Smooth muscle cell (in vitro differentiated cells): Measurements from ENCODE around the gene PIAS1. TPM values are rescaled to one million over a fixed set of nuclear protein-coding genes. Genes with fewer than 3 reads are reported as not detected.

ENCODE experiments used
- DNase-seq: peaks from one replicate; lab custom pipeline; 2025; ENCODE audit not compliant: unreplicated experiment; lab: John Stamatoyannopoulos, UW
- H2AFZ ChIP-seq: fragments of 200-600 bp; sonication (generic); 2 replicates; pipeline ENCODE4 v1.6.0; 2016; ENCODE audit warnings: antibody characterized with exemption, low read depth, mild to moderate bottlenecking
- H3F3A ChIP-seq: fragments of 200-600 bp; sonication (generic); 2 replicates; pipeline ENCODE4 v1.6.0; 2017; ENCODE audit warnings: antibody characterized with exemption, low read depth
- H3K27ac ChIP-seq: fragments of 200-600 bp; sonication (generic); 2 replicates; pipeline ENCODE4 v1.5.1; 2016; ENCODE audit warnings: low read depth, mild to moderate bottlenecking
- H3K27me3 ChIP-seq: fragments of 200-600 bp; sonication (generic); 2 replicates; pipeline ENCODE4 v1.6.1; 2016; ENCODE audit warnings: low read depth, mild to moderate bottlenecking
- H3K36me3 ChIP-seq: fragments of 200-600 bp; sonication (generic); 2 replicates; pipeline ENCODE4 v1.5.1; 2016; ENCODE audit warnings: low read depth
- H3K4me1 ChIP-seq: fragments of 200-600 bp; sonication (generic); 2 replicates; pipeline ENCODE4 v1.5.1; 2016; ENCODE audit warnings: low read depth
- H3K4me2 ChIP-seq: fragments of 200-600 bp; sonication (generic); 2 replicates; pipeline ENCODE4 v1.6.0; 2016; ENCODE audit warnings: mild to moderate bottlenecking
- H3K4me3 ChIP-seq: fragments of 200-600 bp; sonication (generic); 2 replicates; pipeline ENCODE4 v1.5.1; 2016; ENCODE audit warnings: mild to moderate bottlenecking
- H3K79me2 ChIP-seq: fragments of 200-600 bp; sonication (generic); 2 replicates; pipeline ENCODE4 v1.6.0; 2016; ENCODE audit warnings: low read depth, mild to moderate bottlenecking
- H3K9ac ChIP-seq: fragments of 200-600 bp; sonication (generic); 2 replicates; pipeline ENCODE4 v1.6.0; 2016; ENCODE audit warnings: low read depth
- H3K9me3 ChIP-seq: fragments of 200-600 bp; sonication (generic); replicated peaks from 2 replicates; pipeline ENCODE4 v1.5.1; 2016; ENCODE audit warnings: low read depth
- H4K20me1 ChIP-seq: fragments of 200-600 bp; sonication (generic); 2 replicates; pipeline ENCODE4 v1.6.0; 2016; ENCODE audit warnings: low read depth
- CTCF ChIP-seq: fragments of 200-600 bp; sonication (generic); IDR thresholded peaks from 2 replicates; pipeline ENCODE4 v1.5.1; 2017; ENCODE audit warnings: borderline replicate concordance, mild to moderate bottlenecking, antibody characterized with exemption; ENCODE audit not compliant: insufficient read depth, poor library complexity, severe bottlenecking
- WGBS: methylation state at CpG from one replicate; pipeline ENCODE4 v1.1.7; 2016; ENCODE audit warnings: low lambda C conversion rate; 5-methylcytosine and 5-hydroxymethylcytosine counted together
- polyA plus RNA-seq: library from polyadenylated mRNA; unstranded; fragments of >200 nt; fragmentation: Nextera tagmentation; extraction: Ambion mirVana; gene quantifications from 2 replicates; pipeline ENCODE4 v1.2.1, GENCODE V29; 2016
- total RNA-seq: library from RNA; depleted of rRNA; stranded (reverse); fragments of >200 nt; gene quantifications from 2 replicates; pipeline ENCODE4 v1.2.3, GENCODE V29; 2014

Gene PIAS1
- total and polyA plus RNA-seq, 2 experiments from 2014 or later = 46.4 to 56.1 TPM

GRCh38 chr15:68019814-68020525, 34.1 kb upstream of the PIAS1 start:
- WGBS = 84% methylated on average over 9 of the region's 9 CpGs
- H3K27ac ChIP-seq = no peak overlapping the region
- TF ChIP-seq CTCF = no peak

GRCh38 chr15:68020685-68021084, 33.4 kb upstream of the PIAS1 start:
- Histone ChIP-seq H3K79me2 (no peaks in the 10 kb centered on the region), H3F3A (no peaks in the 10 kb centered on the region), H3K9me3 (no peaks in the 10 kb centered on the region), H3K4me3 (no peak overlapping the region), H2AFZ (no peak overlapping the region), H3K4me1 (no peaks in the 10 kb centered on the region), H3K9ac (no peak overlapping the region), H3K27ac (no peak overlapping the region), H3K36me3 (no peaks in the 10 kb centered on the region), H4K20me1 (no peaks in the 10 kb centered on the region), H3K4me2 (no peak overlapping the region), H3K27me3 (no peaks in the 10 kb centered on the region)
- DNase-seq = no peak
- TF ChIP-seq CTCF = no peak
- WGBS = 72% methylated on average over 3 of the region's 3 CpGs

More at GRCh38 chr15:68019814-68020525, 34.1 kb upstream of the PIAS1 start:
- Histone ChIP-seq H3F3A (no peaks in the 10 kb centered on the region), H4K20me1 (no peaks in the 10 kb centered on the region), H2AFZ (no peak overlapping the region), H3K9me3 (no peaks in the 10 kb centered on the region), H3K4me2 (no peak overlapping the region), H3K4me3 (no peak overlapping the region), H3K27me3 (no peaks in the 10 kb centered on the region), H3K4me1 (no peaks in the 10 kb centered on the region), H3K36me3 (no peaks in the 10 kb centered on the region), H3K79me2 (no peaks in the 10 kb centered on the region), H3K9ac (no peak overlapping the region)
- no peak for DNase-seq

GRCh38 chr15:68022061-68022460, 32.1 kb upstream of the PIAS1 start:
- WGBS = 91% methylated on average over 5 of the region's 5 CpGs
- H4K20me1 ChIP-seq = no peaks in the 10 kb centered on the region
- H3K4me1 ChIP-seq = no peaks in the 10 kb centered on the region
- no peak for DNase-seq
- no peak for TF ChIP-seq CTCF
- H3K4me2 ChIP-seq = no peak overlapping the region
- H3K9me3 ChIP-seq = no peaks in the 10 kb centered on the region
- no peak overlapping the region for H3K4me3 ChIP-seq
- H3K27ac ChIP-seq = no peak overlapping the region
- no peaks in the 10 kb centered on the region for H3K27me3 ChIP-seq
- H3K79me2 ChIP-seq = no peaks in the 10 kb centered on the region
- no peaks in the 10 kb centered on the region for H3K36me3 ChIP-seq
- H2AFZ ChIP-seq = no peak overlapping the region
- no peak overlapping the region for H3K9ac ChIP-seq
- no peaks in the 10 kb centered on the region for H3F3A ChIP-seq
